CD8-positive, alpha-beta memory T cell (primary cell): ENCODE measurements around the gene COL4A1. TPM values are rescaled to one million over a fixed set of nuclear protein-coding genes. Genes with fewer than 3 reads are reported as not detected.

Experiments used
- CTCF ChIA-PET: fragments of 350-600 bp; sonication (Branson Sonifier 250); formaldehyde crosslinking; loops from one replicate; lab custom pipeline; 2021; ENCODE audit warnings: antibody characterized with exemption; lab: Charles Lee
- POLR2A ChIA-PET: fragments of 350-600 bp; sonication (Branson Sonifier 250); formaldehyde crosslinking; loops from one replicate; lab custom pipeline; 2021; ENCODE audit warnings: antibody characterized with exemption; lab: Charles Lee
- DNase-seq, 5 donors: peaks; one replicate each; pipeline versions ENCODE4 v3.0.0 to v3.0.0-alpha.2; 2020 to 2022; ENCODE audit warnings: mixed read lengths in 1 of 5
- H3K27ac ChIP-seq: one replicate; pipeline ENCODE4 v1.7.0; 2013; ENCODE audit warnings: low read depth, mild to moderate bottlenecking, low read length, moderate library complexity
- H3K27me3 ChIP-seq: 2 replicates; pipeline ENCODE4 v1.7.0; 2013; ENCODE audit warnings: low read length, mild to moderate bottlenecking; ENCODE audit not compliant: insufficient read depth, poor library complexity, severe bottlenecking
- H3K36me3 ChIP-seq: 2 replicates; pipeline ENCODE4 v1.7.0; 2013; ENCODE audit warnings: mild to moderate bottlenecking, low read length, moderate library complexity; ENCODE audit not compliant: insufficient read depth
- H3K4me1 ChIP-seq: 2 replicates; pipeline ENCODE4 v1.7.0; 2013; ENCODE audit warnings: mild to moderate bottlenecking, low read length, moderate library complexity; ENCODE audit not compliant: insufficient read depth
- H3K4me3 ChIP-seq: 2 replicates; pipeline ENCODE4 v1.7.0; 2013; ENCODE audit warnings: mild to moderate bottlenecking, low read length
- H3K9me3 ChIP-seq: 2 replicates; pipeline ENCODE4 v1.7.0; 2013; ENCODE audit warnings: mild to moderate bottlenecking, low read length
- H3K27ac Mint-ChIP-seq, 8 donors: one replicate each; pipeline ENCODE4 v1.8.0; 2020 to 2021; ENCODE audit warnings: mixed read lengths in 8 of 8, mild to moderate bottlenecking in 6 of 8, inconsistent platforms in 3 of 8, moderate library complexity in 3 of 8
- H3K27me3 Mint-ChIP-seq, 2 donors: one replicate each; pipeline ENCODE4 v1.8.0; 2020 to 2021; ENCODE audit warnings: mixed read lengths in 2 of 2, mild to moderate bottlenecking in 1 of 2, moderate library complexity in 1 of 2
- H3K36me3 Mint-ChIP-seq, 3 donors: one replicate each; pipeline ENCODE4 v1.8.0; 2020 to 2021; ENCODE audit warnings: mixed read lengths in 3 of 3, inconsistent platforms in 1 of 3, mild to moderate bottlenecking in 1 of 3
- H3K4me1 Mint-ChIP-seq, 3 donors: one replicate each; pipeline ENCODE4 v1.8.0; 2020 to 2021; ENCODE audit warnings: mixed read lengths in 3 of 3, inconsistent platforms in 1 of 3, mild to moderate bottlenecking in 1 of 3
- H3K4me3 Mint-ChIP-seq, 7 donors: one replicate each; pipeline ENCODE4 v1.8.0; 2020 to 2021; ENCODE audit warnings: mixed read lengths in 7 of 7, mild to moderate bottlenecking in 6 of 7, moderate library complexity in 4 of 7, inconsistent platforms in 2 of 7
- H3K9me3 Mint-ChIP-seq, 5 donors: one replicate each; pipeline ENCODE4 v1.8.0; 2020 to 2022; ENCODE audit warnings: mixed read lengths in 5 of 5, mild to moderate bottlenecking in 3 of 5, moderate library complexity in 2 of 5, inconsistent platforms in 1 of 5
- polyA plus RNA-seq: library from polyadenylated mRNA; unstranded; fragments of 300-500 nt; fragmentation: Illumina TruSeq; gene quantifications from one replicate; pipeline ENCODE4 v1.2.3, GENCODE V29; 2021
- total RNA-seq, 2 experiments: library from RNA; stranded (reverse); gene quantifications; one replicate each; pipeline ENCODE4 v1.2.3, GENCODE V29; 2021

COL4A1 gene
- total and polyA plus RNA-seq, 3 experiments from 2014 or later = not detected

DNA sequence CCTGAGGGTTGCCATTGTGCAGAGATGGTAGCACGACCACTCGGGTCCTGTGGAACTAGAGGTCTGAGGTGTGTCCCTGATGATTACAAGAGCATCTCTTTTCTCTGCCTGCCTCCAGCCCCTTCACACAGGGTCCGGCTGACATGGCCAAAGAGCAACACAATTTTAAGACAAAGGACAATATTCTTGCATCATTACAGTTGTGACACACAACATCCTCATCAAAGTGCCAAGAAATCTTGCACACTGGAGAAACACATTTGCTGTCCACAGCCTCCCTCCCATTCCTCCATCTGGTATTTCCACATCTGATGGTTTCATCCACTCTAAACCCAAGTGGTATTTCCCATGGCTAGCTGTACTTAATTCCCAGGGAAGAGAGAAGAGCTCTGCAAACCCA lies 12.8 kb downstream of the COL4A1 start:
- H3K27me3 Mint-ChIP-seq = peaks cover 15 to 16% of the 10 kb centered on the region in 2 donors
- POLR2A ChIA-PET = no interaction called here

DNA sequence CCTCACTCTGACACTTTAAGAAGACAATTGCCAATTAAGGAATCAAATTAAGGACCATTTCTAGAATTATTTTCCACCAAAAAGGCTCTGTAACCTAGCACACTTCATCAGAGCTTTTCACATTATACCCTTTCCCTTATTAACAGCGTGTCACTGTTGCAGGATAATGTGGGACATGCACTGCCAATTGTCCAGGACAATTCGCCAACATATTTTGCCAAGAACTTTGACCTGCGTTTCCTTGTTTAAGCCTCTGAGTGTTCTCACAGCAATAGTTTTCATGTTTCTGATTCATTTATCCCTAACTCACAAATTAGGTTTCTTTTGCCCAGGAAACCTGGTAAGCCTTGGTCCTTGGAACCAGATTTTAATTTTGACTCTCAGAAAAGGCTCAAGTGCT lies 13.3 kb downstream of the COL4A1 start:
- H3K9me3 ChIP-seq = no peaks in the 10 kb centered on the region
- Mint-ChIP-seq H3K36me3 (no peaks in the 10 kb centered on the region), H3K9me3 (peaks cover 0 to 2% (median 0%) of the 10 kb centered on the region in 5 donors), H3K27me3 (peaks cover 11 to 15% of the 10 kb centered on the region in 2 donors), H3K27ac (no peak overlapping the region), H3K4me3 (no peak overlapping the region), H3K4me1 (no peaks in the 10 kb centered on the region)
- no peak overlapping the region for H3K27ac ChIP-seq
- ChIA-PET POLR2A (no interaction called here), CTCF (no interaction called here)
- H3K4me3 ChIP-seq = no peak overlapping the region
- no peaks in the 10 kb centered on the region for H3K27me3 ChIP-seq
- H3K4me1 ChIP-seq = no peaks in the 10 kb centered on the region
- no peak for DNase-seq
- H3K36me3 ChIP-seq = no peaks in the 10 kb centered on the region

More for the DNA sequence above, 12.8 kb downstream of the COL4A1 start:
- Mint-ChIP-seq H3K36me3 (no peaks in the 10 kb centered on the region), H3K4me1 (no peaks in the 10 kb centered on the region), H3K27ac (no peak overlapping the region), H3K9me3 (peaks cover 0 to 2% (median 0%) of the 10 kb centered on the region in 5 donors), H3K4me3 (no peak overlapping the region)
- no peaks in the 10 kb centered on the region for H3K27me3 ChIP-seq
- H3K27ac ChIP-seq = no peak overlapping the region
- no peaks in the 10 kb centered on the region for H3K4me1 ChIP-seq
- H3K36me3 ChIP-seq = no peaks in the 10 kb centered on the region
- no peaks in the 10 kb centered on the region for H3K9me3 ChIP-seq
- H3K4me3 ChIP-seq = no peak overlapping the region
- DNase-seq = no peak
- CTCF ChIA-PET = no interaction called here

DNA sequence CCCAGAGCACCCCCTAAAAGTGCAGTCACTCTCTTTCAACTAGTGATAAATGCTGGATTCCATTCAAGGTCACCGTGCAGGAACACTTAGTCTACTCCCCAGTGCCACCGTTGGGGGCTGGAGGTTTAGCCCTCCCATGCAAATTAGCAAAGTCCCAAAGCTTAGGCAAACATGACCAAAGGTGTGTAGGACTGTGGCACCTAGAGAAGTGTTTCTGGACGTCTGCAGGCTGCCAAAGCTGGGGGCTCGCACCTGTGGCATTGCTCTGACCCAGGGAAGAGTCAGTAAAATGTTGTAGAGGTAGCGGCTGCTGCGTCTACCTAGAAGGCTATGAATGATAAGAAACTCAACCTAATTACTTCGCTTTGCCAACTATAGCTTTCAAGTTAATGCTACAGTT lies 13.9 kb downstream of the COL4A1 start:
- Histone ChIP-seq H3K4me1 (no peaks in the 10 kb centered on the region), H3K27ac (no peak overlapping the region), H3K4me3 (no peak overlapping the region), H3K27me3 (no peaks in the 10 kb centered on the region), H3K36me3 (no peaks in the 10 kb centered on the region), H3K9me3 (no peaks in the 10 kb centered on the region)
- peaks cover 7 to 13% of the 10 kb centered on the region in 2 donors for H3K27me3 Mint-ChIP-seq
- no peaks in the 10 kb centered on the region for H3K36me3 Mint-ChIP-seq
- ChIA-PET CTCF (no interaction called here), POLR2A (no interaction called here)
- H3K4me3 Mint-ChIP-seq = no peak overlapping the region
- no peak for DNase-seq
- H3K4me1 Mint-ChIP-seq = no peaks in the 10 kb centered on the region
- H3K27ac Mint-ChIP-seq = no peak overlapping the region
- H3K9me3 Mint-ChIP-seq = peaks cover 0 to 2% (median 0%) of the 10 kb centered on the region in 5 donors

DNA sequence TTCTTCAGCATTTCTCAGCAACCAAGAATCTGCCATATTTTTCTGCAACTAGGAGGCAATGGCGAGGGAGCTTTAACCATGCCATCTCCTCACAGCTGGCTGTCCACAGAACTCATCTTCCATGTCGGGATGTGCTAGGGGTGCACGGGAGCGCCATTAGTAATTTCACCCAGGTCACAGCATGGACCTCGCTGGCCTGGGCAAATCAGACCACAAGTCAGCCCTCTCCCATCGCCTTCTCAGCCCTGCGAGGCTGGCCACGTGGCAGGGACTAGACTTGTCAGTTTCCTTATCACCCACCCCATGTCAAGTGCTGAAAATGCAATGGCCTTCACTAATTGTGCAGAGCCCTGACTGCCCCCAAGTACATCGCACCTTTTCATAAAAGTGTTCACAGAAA lies 15.7 kb downstream of the COL4A1 start:
- CTCF ChIA-PET = no interaction called here

DNA sequence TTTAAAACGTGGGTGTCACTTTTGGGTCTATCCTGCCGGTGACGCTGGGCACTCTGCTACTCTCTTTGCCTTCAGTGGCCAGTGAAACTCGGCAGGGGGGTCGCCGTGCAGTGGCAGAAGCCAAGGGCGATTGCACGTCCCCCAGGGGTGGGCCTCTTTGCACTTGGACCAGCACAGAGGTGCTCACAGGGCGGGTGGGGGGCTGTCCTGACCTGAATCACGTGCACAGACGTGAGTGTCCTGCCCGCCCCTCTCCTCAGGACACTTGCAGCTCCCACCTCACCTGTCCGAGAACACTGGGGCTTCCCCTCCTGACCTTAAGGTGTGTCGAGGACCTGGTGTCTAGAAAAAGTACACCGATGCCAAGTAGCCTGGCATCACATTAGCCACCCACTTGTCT lies 16.1 kb downstream of the COL4A1 start:
- peaks cover 0 to 3% (median 0%) of the 10 kb centered on the region in 5 donors for H3K9me3 Mint-ChIP-seq
- H3K4me3 Mint-ChIP-seq = no peak overlapping the region
- Histone ChIP-seq H3K27me3 (no peaks in the 10 kb centered on the region), H3K36me3 (no peaks in the 10 kb centered on the region), H3K27ac (no peak overlapping the region), H3K4me1 (no peaks in the 10 kb centered on the region), H3K9me3 (no peaks in the 10 kb centered on the region), H3K4me3 (no peak overlapping the region)
- no peaks in the 10 kb centered on the region for H3K36me3 Mint-ChIP-seq
- no peak overlapping the region for H3K27ac Mint-ChIP-seq
- CTCF ChIA-PET = no interaction called here
- no peak for DNase-seq
- H3K4me1 Mint-ChIP-seq = no peaks in the 10 kb centered on the region
- peaks cover 0 to 2% of the 10 kb centered on the region in 2 donors for H3K27me3 Mint-ChIP-seq
- POLR2A ChIA-PET = no interaction called here

More for the DNA sequence above, 15.7 kb downstream of the COL4A1 start:
- H3K9me3 Mint-ChIP-seq = peaks cover 0 to 3% (median 0%) of the 10 kb centered on the region in 5 donors
- Histone ChIP-seq H3K9me3 (no peaks in the 10 kb centered on the region), H3K36me3 (no peaks in the 10 kb centered on the region), H3K27me3 (no peaks in the 10 kb centered on the region), H3K4me3 (no peak overlapping the region), H3K4me1 (no peaks in the 10 kb centered on the region), H3K27ac (no peak overlapping the region)
- POLR2A ChIA-PET = no interaction called here
- H3K4me1 Mint-ChIP-seq = no peaks in the 10 kb centered on the region
- no peak for DNase-seq
- no peaks in the 10 kb centered on the region for H3K36me3 Mint-ChIP-seq
- H3K27ac Mint-ChIP-seq = no peak overlapping the region
- no peak overlapping the region for H3K4me3 Mint-ChIP-seq
- H3K27me3 Mint-ChIP-seq = peaks cover 0 to 3% of the 10 kb centered on the region in 2 donors

DNA sequence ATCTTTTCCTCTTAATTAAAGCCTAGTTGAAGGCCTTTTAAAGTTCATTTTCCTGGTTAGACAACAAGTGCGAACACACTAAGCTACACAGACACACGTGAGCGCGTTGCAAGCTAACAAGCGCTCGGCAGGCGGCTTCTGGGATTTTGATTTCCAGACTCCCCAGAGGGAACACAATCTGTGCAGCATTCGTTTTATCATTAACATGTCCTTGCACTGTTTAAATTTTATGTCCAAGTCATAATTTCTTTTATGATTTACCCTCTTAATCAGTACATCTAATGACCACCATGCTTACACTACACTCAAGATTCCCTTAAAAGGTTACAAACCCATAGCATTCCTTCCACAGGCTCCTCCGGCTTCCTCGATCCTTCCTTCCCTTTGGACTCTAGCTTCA lies 16.8 kb downstream of the COL4A1 start:
- H3K27me3 ChIP-seq = no peaks in the 10 kb centered on the region
- CTCF ChIA-PET = no interaction called here
- Mint-ChIP-seq H3K4me1 (no peaks in the 10 kb centered on the region), H3K4me3 (no peak overlapping the region), H3K27ac (no peak overlapping the region), H3K9me3 (peaks cover 0 to 3% (median 0%) of the 10 kb centered on the region in 5 donors), H3K36me3 (no peaks in the 10 kb centered on the region), H3K27me3 (peaks cover 0 to 2% of the 10 kb centered on the region in 2 donors)
- H3K4me1 ChIP-seq = no peaks in the 10 kb centered on the region
- no peaks in the 10 kb centered on the region for H3K9me3 ChIP-seq
- no peak overlapping the region for H3K4me3 ChIP-seq
- DNase-seq = no peak
- H3K27ac ChIP-seq = no peak overlapping the region
- POLR2A ChIA-PET = no interaction called here
- H3K36me3 ChIP-seq = no peaks in the 10 kb centered on the region

DNA sequence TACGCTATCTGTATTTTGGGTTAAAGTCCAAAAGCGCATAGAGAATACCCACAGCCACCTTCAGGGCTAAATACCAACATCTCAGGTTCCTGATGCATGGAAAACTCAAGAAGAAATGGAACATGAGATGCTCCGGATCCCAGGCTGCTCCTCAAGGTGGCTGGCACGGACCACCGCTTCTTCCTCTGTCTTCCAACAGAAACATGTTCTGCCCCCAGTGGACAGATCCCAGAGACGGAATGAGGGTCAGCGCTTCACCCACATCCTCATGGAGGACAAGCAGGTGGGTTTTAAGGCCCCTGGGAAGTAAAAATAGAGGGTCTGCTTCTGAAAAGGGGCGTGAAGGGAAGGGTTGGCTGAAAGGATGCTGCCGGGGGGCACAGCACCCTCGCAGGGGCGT lies 17.3 kb downstream of the COL4A1 start:
- Mint-ChIP-seq H3K36me3 (no peaks in the 10 kb centered on the region), H3K4me1 (no peaks in the 10 kb centered on the region), H3K4me3 (no peak overlapping the region), H3K9me3 (peaks cover 0 to 3% (median 0%) of the 10 kb centered on the region in 5 donors), H3K27ac (no peak overlapping the region), H3K27me3 (peaks cover 0 to 2% of the 10 kb centered on the region in 2 donors)
- no peaks in the 10 kb centered on the region for H3K9me3 ChIP-seq
- H3K4me1 ChIP-seq = no peaks in the 10 kb centered on the region
- ChIA-PET CTCF (no interaction called here), POLR2A (no interaction called here)
- H3K4me3 ChIP-seq = no peak overlapping the region
- no peaks in the 10 kb centered on the region for H3K27me3 ChIP-seq
- no peaks in the 10 kb centered on the region for H3K36me3 ChIP-seq
- DNase-seq = no peak
- H3K27ac ChIP-seq = no peak overlapping the region

DNA sequence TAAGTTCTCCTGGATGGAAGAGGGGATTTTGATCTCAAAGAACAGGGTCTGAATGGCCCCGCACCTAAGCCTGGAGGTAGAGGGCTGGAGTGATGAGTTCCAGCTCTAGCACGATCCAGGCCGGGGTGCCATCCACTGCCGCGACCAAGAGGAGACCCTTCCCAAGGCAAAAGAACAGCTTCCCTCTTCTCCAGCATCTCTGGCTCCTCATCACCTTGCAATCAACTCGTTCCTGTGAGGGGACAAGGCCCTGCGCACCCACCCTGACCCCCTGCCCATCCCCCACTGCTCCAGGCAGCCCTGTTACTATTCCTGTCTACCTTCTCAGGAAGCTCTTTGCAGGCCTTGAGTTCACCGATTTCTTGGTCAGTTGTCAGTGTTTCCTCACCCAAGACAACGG lies 17.8 kb downstream of the COL4A1 start:
- H3K9me3 ChIP-seq = no peaks in the 10 kb centered on the region
- Mint-ChIP-seq H3K9me3 (peaks cover 0 to 3% (median 0%) of the 10 kb centered on the region in 5 donors), H3K36me3 (no peaks in the 10 kb centered on the region), H3K4me3 (no peak overlapping the region), H3K4me1 (no peaks in the 10 kb centered on the region), H3K27ac (no peak overlapping the region), H3K27me3 (peaks cover 2 to 4% of the 10 kb centered on the region in 2 donors)
- no peaks in the 10 kb centered on the region for H3K36me3 ChIP-seq
- no peak overlapping the region for H3K27ac ChIP-seq
- CTCF ChIA-PET = no interaction called here
- no peak overlapping the region for H3K4me3 ChIP-seq
- DNase-seq = no peak
- no peaks in the 10 kb centered on the region for H3K4me1 ChIP-seq
- POLR2A ChIA-PET = no interaction called here
- H3K27me3 ChIP-seq = no peaks in the 10 kb centered on the region
